Endothelial cell of umbilical vein (primary cell): ENCODE measurements around the gene RBBP5. TPM values are rescaled to one million over a fixed set of nuclear protein-coding genes. Genes with fewer than 3 reads are reported as not detected.

ENCODE experiments used
- BruUV-seq: library from RNA; stranded (reverse); fragments of 400-500 nt; replicated peaks from 2 replicates; lab custom pipeline; 2021; lab: Mats Ljungman, UMichigan
- CTCF ChIA-PET: fragments of 300-600, 350-600 bp; sonication (Branson Sonifier 250); formaldehyde crosslinking; loops from one replicate; lab custom pipeline; 2021; ENCODE audit warnings: antibody characterized with exemption, inconsistent platforms; lab: Charles Lee
- POLR2A ChIA-PET: fragments of 300-600, 350-600 bp; sonication (Branson Sonifier 250); formaldehyde crosslinking; loops from one replicate; lab custom pipeline; 2021; ENCODE audit warnings: antibody characterized with exemption, inconsistent platforms; lab: Charles Lee
- DNase-seq: peaks from one replicate; pipeline ENCODE4 v3.0.0-alpha.2; 2011; ENCODE audit warnings: low read depth, low spot score
- FAIRE-seq: peaks from 2 replicates; lab custom pipeline; 2011; peaks lifted over from hg19 to GRCh38; lab: Jason Lieb, UNC
- H2AFZ ChIP-seq: 2 replicates; pipeline ENCODE4 v1.6.0; 2012; ENCODE audit warnings: low read depth, low read length, control low read depth, inconsistent platforms
- H3K27ac ChIP-seq: 2 replicates; pipeline ENCODE4 v1.5.1; 2011; ENCODE audit warnings: low read depth, mild to moderate bottlenecking, control low read depth, low read length, moderate library complexity; ENCODE audit not compliant: insufficient read depth
- H3K27me3 ChIP-seq, 2 experiments: 2 replicates each; pipeline versions ENCODE4 v1.6.0 to v1.6.1; 2011; ENCODE audit warnings: low read length in 2 of 2, mixed read lengths in 1 of 2; ENCODE audit not compliant: control insufficient read depth in 2 of 2, insufficient read depth in 2 of 2
- H3K36me3 ChIP-seq, 2 experiments: 2 replicates in 1 of 2; 3 replicates in 1 of 2; pipeline ENCODE4 v1.5.1; 2011; ENCODE audit warnings: low read length in 2 of 2, mild to moderate bottlenecking in 1 of 2, moderate library complexity in 1 of 2; ENCODE audit not compliant: control insufficient read depth in 2 of 2, insufficient read depth in 2 of 2; ENCODE audit errors: extremely low read depth in 1 of 2
- H3K4me1 ChIP-seq: 3 replicates; pipeline ENCODE4 v1.5.1; 2011; ENCODE audit warnings: mild to moderate bottlenecking, low read length; ENCODE audit not compliant: control insufficient read depth, insufficient read depth; ENCODE audit errors: extremely low read depth
- H3K4me2 ChIP-seq: 2 replicates; pipeline ENCODE4 v1.6.1; 2011; ENCODE audit warnings: low read length, control low read depth, mixed read lengths; ENCODE audit not compliant: insufficient read depth
- H3K4me3 ChIP-seq, 3 experiments: fragments of 200-600 bp in 1 of 3; sonication (generic), shearing (Covaris generic) in 1 of 3; replicated peaks in 1 of 3; 2 replicates each; pipeline ENCODE4 v1.5.1; 2011 to 2016; ENCODE audit warnings: control low read depth in 3 of 3, low read length in 3 of 3, mild to moderate bottlenecking in 2 of 3, inconsistent platforms in 1 of 3, low read depth in 1 of 3, moderate library complexity in 1 of 3; ENCODE audit not compliant: insufficient read depth in 1 of 3
- H3K79me2 ChIP-seq: 2 replicates; pipeline ENCODE4 v1.6.0; 2012; ENCODE audit warnings: low read length, inconsistent platforms; ENCODE audit not compliant: control insufficient read depth, insufficient read depth
- H3K9ac ChIP-seq: replicated peaks from 2 replicates; pipeline ENCODE3; 2011; ENCODE audit warnings: low read length, control low read depth; ENCODE audit not compliant: insufficient read depth; ENCODE audit errors: extremely low read depth
- H3K9me1 ChIP-seq: replicated peaks from 3 replicates; pipeline ENCODE4 v1.6.0; 2011; ENCODE audit warnings: mild to moderate bottlenecking, low read length; ENCODE audit not compliant: control insufficient read depth, insufficient read depth; ENCODE audit errors: extremely low read depth
- H3K9me3 ChIP-seq: replicated peaks from 2 replicates; pipeline ENCODE4 v1.5.1; 2012; ENCODE audit warnings: low read length, inconsistent platforms; ENCODE audit not compliant: control insufficient read depth, insufficient read depth
- H4K20me1 ChIP-seq: replicated peaks from 2 replicates; pipeline ENCODE3; 2011; ENCODE audit warnings: mild to moderate bottlenecking, low read length; ENCODE audit not compliant: control insufficient read depth, insufficient read depth; ENCODE audit errors: extremely low read depth
- CTCF ChIP-seq, 2 donors: IDR thresholded peaks; 1 replicate in 1 of 2; 2 replicates in 1 of 2; pipeline ENCODE4 v1.5.1; 2011; ENCODE audit warnings: low read length in 2 of 2, mild to moderate bottlenecking in 2 of 2, moderate library complexity in 2 of 2, control low read depth in 1 of 2, inconsistent platforms in 1 of 2, low read depth in 1 of 2; ENCODE audit not compliant: insufficient read depth in 1 of 2; ENCODE audit errors: extremely low read depth in 1 of 2
- EZH2 ChIP-seq: IDR thresholded peaks from 2 replicates; pipeline ENCODE4 v1.6.1; 2012; ENCODE audit warnings: borderline replicate concordance, low read depth, mild to moderate bottlenecking, moderate library complexity, low read length, inconsistent platforms; ENCODE audit not compliant: severe bottlenecking
- GATA2 ChIP-seq: IDR thresholded peaks from 2 replicates; pipeline ENCODE4 v1.7.0; 2011; ENCODE audit warnings: low read depth, mild to moderate bottlenecking, moderate library complexity, mixed read lengths, low read length; ENCODE audit not compliant: insufficient read length, insufficient read depth
- MAX ChIP-seq: IDR thresholded peaks from 2 replicates; pipeline ENCODE4 v1.6.1; 2011; ENCODE audit not compliant: insufficient read depth, insufficient read length
- MYC ChIP-seq: IDR thresholded peaks from one replicate; pipeline ENCODE4 v1.6.1; 2011; ENCODE audit warnings: mild to moderate bottlenecking, low read depth, low read length
- POLR2A ChIP-seq: IDR thresholded peaks from 2 replicates; pipeline ENCODE4 v1.6.1; 2012; ENCODE audit warnings: low read depth, mild to moderate bottlenecking, control low read depth, low read length
- dilution Hi-C: fragments of 300-500 bp; cut with MboI; formaldehyde crosslinking; loops from one replicate; pipeline ENCODE4 v1.15.0; 2019; ENCODE audit warnings: low sequenced_read_pairs; ENCODE audit not compliant: extremely low pct_ligation_motif_present
- intact Hi-C: fragments of 100-400 bp; cut with micrococcal nuclease; formaldehyde crosslinking; loops from one replicate; pipeline ENCODE4 v1.10.0; 2022
- polyA plus RNA-seq, 4 experiments: library from polyadenylated mRNA; depleted of rRNA in 3 of 4; stranded (reverse) in 3 of 4; unstranded in 1 of 4; fragments of >200 nt; gene quantifications; 2 replicates each; pipeline versions ENCODE4 v1.2.1 to v1.2.3, GENCODE V29; 2011 to 2012; ENCODE audit warnings: missing spikeins in 1 of 4
- total RNA-seq: library from RNA; stranded (reverse); gene quantifications from 2 replicates; pipeline ENCODE4 v1.2.3, GENCODE V29; 2021

Gene RBBP5
- total and polyA plus RNA-seq, 2 donors (not counting 3 experiments of a cell fraction or from before 2014, with no cell fraction given) = 5.8 to 14.2 TPM

- Histone ChIP-seq H3K27me3 (no peaks in the 10 kb centered on the region), H3K79me2 (no peaks in the 10 kb centered on the region), H4K20me1 (no peaks in the 10 kb centered on the region), H3K9ac (no peak overlapping the region), H3K9me3 (no peaks in the 10 kb centered on the region), H3K9me1 (no peaks in the 10 kb centered on the region), H3K4me3 (no peak overlapping the region), H3K36me3 (no peaks in the 10 kb centered on the region), H3K27ac (no peak overlapping the region), H2AFZ (no peak overlapping the region), H3K4me1 (no peaks in the 10 kb centered on the region), H3K4me2 (no peak overlapping the region)
- no peak for TF ChIP-seq MAX
- TF ChIP-seq POLR2A = no peak
- TF ChIP-seq MYC = no peak
- no peak for TF ChIP-seq GATA2
- TF ChIP-seq CTCF (IDR thresholded peaks at IDR 0.05; ENCODE audit: extremely low read depth in 1 of 2, insufficient read depth in 1 of 2, low read depth in 1 of 2, low read length in 2 of 2) = no peak
- no peak for TF ChIP-seq EZH2
- FAIRE-seq (no peak), DNase-seq (no peak)
- no TSS peak for BruUV-seq
- POLR2A ChIA-PET = no interaction called here
- dilution Hi-C loops (no loop called here), intact Hi-C loops (no loop called here)
- CTCF ChIA-PET = interaction anchor here (4.0 kb wide), 1 partner anchor 10 kb away, joined by 39 read pairs; no protein-coding TSS in a partner anchor
Observed at GRCh38 chr1:205071028-205071409, 50.8 kb downstream of the RBBP5 start.
